ENCODE data around the gene PAK5.
A peak's percentile ranks its signal among the peaks of the same experiment; 100 is the strongest.

GRCh38 chr20:9608639-9609340, 230.1 kb downstream of the PAK5 start:
- TF ChIP-seq CTCF (IDR thresholded peaks at IDR 0.05) (no peak), EP300 (IDR thresholded peaks at IDR 0.05; ENCODE audit: borderline replicate concordance in 1 of 2, low read depth in 1 of 2, low read length in 1 of 2) (peak in 1 of 2 experiments; percentile 89; a peak in 2 of 4 replicates), NRF1 (IDR thresholded peaks at IDR 0.05; ENCODE audit: low read depth, low read length) (no peak), POLR2AphosphoS5 (IDR thresholded peaks at IDR 0.05; ENCODE audit: low read depth, low read length) (no peak), REST (IDR thresholded peaks at IDR 0.05; ENCODE audit: low read depth, low read length) (no peak), CHD2 (IDR thresholded peaks at IDR 0.05; ENCODE audit: low read length, partially characterized antibody) (no peak), TCF12 (IDR thresholded peaks at IDR 0.05) (peak; percentile 46; the same call in 1 of the 2 replicates), RFX5 (IDR thresholded peaks at IDR 0.05; ENCODE audit: low read length) (no peak), SIN3A (IDR thresholded peaks at IDR 0.05; ENCODE audit: borderline replicate concordance, low read depth, low read length) (no peak), IRF3 (IDR thresholded peaks at IDR 0.05; ENCODE audit: low read depth, low read length) (no peak), SMC3 (IDR thresholded peaks at IDR 0.05; ENCODE audit: low read depth, low read length) (no peak), EZH2phosphoT487 (IDR thresholded peaks at IDR 0.05; ENCODE audit: borderline replicate concordance, low read depth) (no peak), RXRA (IDR thresholded peaks at IDR 0.05; ENCODE audit: borderline replicate concordance, low read depth) (no peak)

All from SK-N-SH (cell line).